ENCODE results near the gene CCND2. TPM values are rescaled to one million over a fixed set of nuclear protein-coding genes. Genes with fewer than 3 reads are reported as not detected.
A peak's percentile ranks its signal among the peaks of the same experiment; 100 is the strongest.

CCND2 gene
- total RNA-seq, 1 experiment from 2014 or later: 1.4 TPM

DNA sequence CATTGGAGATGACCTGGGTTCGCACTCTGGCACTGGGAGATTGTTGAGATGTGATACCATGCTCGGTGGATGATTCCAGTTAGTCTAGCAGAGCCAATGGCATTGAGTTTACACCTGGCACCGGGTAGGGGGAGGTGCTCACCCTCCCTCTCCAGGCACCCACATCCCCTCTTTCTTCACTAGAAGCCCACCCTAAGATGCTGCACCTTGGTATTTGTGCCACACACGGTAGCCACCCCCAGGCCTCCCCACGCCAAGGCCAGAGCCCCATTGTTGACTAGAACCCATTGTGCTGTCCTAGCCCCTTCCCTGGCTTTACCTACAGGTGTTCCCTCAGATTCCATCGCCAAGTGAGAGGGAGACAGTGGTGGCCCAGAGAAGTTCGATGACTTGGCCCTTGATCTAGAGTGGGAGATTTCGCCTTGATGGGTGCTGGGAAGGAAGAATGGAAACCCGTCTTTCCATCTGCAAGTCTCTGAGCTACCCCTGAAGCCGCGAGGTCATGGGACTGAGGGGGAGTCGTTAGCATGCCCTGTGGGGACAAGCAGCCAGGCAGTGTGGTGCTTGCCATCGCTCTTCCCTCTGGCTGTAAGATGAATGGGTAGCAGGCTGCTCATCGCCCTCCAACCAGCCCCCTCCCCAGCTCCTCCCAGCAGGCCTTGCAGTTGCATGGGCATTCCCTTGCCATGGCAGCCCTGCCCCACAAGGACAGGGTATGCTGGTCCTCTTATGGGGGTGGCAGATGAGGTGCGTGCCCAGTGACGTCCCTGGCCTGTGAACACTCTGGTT lies 8.7 kb downstream of the CCND2 start:
- no peaks in the 10 kb centered on the region for H3K36me3 ChIP-seq (ENCODE audit: insufficient read depth, low read length)
- no peaks in the 10 kb centered on the region for H3K4me1 ChIP-seq (ENCODE audit: low read length)
- H2AFZ ChIP-seq (ENCODE audit: low read length): no peak overlapping the region
- no peak for DNase-seq
- no peak overlapping the region for H3K9ac ChIP-seq (ENCODE audit: low read length)
- no peaks in the 10 kb centered on the region for H3K9me3 ChIP-seq (ENCODE audit: low read length)
- no peak overlapping the region for H3K27ac ChIP-seq (ENCODE audit: low read length)
- H3K27me3 ChIP-seq (ENCODE audit: low read length): no peaks in the 10 kb centered on the region
- no peak overlapping the region for H3K4me3 ChIP-seq (ENCODE audit: low read length)
- H4K20me1 ChIP-seq (ENCODE audit: insufficient read depth, low read depth, low read length): no peaks in the 10 kb centered on the region
- no peaks in the 10 kb centered on the region for H3K79me2 ChIP-seq (ENCODE audit: low read length)
- H3K4me2 ChIP-seq (ENCODE audit: low read depth, low read length, poor library complexity, severe bottlenecking): no peak overlapping the region
- no peaks in the 10 kb centered on the region for H3K9me2 ChIP-seq (replicated peaks; ENCODE audit: insufficient read depth, low read length)

DNA sequence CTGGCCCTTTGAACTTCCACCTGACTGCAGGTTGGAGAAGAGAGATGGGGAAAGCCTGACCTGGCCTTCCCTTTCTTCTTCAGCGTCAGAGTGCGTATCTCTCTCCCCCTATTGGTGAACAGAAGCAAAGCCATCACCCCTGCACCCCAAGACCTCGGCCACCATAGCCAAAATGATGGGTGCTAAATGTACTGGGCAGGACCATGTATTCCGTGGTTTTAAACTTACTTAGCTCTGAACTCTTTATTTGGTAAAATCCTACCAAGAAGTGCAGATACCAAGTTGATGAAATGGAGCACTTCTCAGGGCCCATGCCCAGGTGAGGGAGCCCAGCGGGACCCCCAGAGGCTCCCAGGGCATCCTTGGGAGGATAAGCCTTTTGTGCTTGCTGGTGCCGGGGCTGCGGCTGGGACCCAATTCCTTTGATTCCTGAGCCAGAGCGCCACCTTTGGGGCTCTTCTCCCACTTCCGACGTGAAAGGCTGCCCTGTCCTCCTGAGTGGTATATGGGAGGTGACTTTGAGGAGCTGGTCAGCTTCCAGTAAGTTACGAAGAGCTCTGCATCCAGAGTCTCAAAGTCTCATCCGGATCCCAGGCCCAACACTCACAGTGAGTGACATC lies 9.4 kb downstream of the CCND2 start:
- no peaks in the 10 kb centered on the region for H3K4me1 ChIP-seq (ENCODE audit: low read length)

DNA sequence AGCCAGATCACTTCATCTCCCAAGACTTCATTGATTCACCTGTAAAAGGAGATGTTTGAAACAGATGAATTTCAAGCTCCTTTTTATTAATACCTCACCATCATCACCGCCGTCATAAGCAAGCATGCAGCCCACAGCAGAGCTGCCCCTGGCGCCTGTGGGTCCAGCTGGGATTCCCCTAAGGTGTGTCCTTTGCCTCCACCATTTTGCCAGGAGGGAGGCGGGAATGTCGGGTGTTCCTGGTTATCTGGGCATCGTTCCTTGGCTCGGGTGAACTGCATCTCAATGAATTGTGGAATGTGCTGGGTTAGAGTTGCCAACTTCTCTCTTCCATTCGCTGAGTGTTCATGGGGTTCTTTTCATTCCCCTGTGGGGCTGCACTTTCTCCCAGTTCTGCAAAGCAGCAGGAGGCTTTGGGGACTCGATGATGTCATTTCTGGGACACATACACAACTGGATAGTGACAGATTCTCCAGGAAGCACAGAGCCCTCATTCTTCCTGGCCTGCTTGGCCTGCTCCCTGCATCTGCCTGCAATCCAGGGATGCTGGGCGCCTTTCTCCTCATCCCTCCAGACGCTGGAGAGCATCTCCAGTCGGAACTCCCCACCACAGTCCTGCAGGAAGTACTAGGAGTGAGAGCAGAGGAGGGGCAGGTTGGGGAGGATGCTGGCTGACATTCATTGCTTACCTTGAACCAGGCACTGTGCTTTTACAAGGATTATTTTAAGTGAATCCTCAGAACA lies 10.1 kb downstream of the CCND2 start:
- H3K4me3 ChIP-seq (ENCODE audit: low read length): no peak overlapping the region
- H3K4me1 ChIP-seq (ENCODE audit: low read length): no peaks in the 10 kb centered on the region
- no peaks in the 10 kb centered on the region for H3K27me3 ChIP-seq (ENCODE audit: low read length)

More for the DNA sequence above, 9.4 kb downstream of the CCND2 start:
- Histone ChIP-seq H3K9me3 (ENCODE audit: low read length) (no peaks in the 10 kb centered on the region), H2AFZ (ENCODE audit: low read length) (no peak overlapping the region), H3K4me3 (ENCODE audit: low read length) (no peak overlapping the region), H4K20me1 (ENCODE audit: insufficient read depth, low read depth, low read length) (no peaks in the 10 kb centered on the region), H3K4me2 (ENCODE audit: low read depth, low read length, poor library complexity, severe bottlenecking) (no peak overlapping the region), H3K9ac (ENCODE audit: low read length) (no peak overlapping the region), H3K27ac (ENCODE audit: low read length) (no peak overlapping the region), H3K9me2 (replicated peaks; ENCODE audit: insufficient read depth, low read length) (no peaks in the 10 kb centered on the region), H3K27me3 (ENCODE audit: low read length) (no peaks in the 10 kb centered on the region), H3K79me2 (ENCODE audit: low read length) (no peaks in the 10 kb centered on the region), H3K36me3 (ENCODE audit: insufficient read depth, low read length) (no peaks in the 10 kb centered on the region)
- DNase-seq: peak; percentile 61

DNA sequence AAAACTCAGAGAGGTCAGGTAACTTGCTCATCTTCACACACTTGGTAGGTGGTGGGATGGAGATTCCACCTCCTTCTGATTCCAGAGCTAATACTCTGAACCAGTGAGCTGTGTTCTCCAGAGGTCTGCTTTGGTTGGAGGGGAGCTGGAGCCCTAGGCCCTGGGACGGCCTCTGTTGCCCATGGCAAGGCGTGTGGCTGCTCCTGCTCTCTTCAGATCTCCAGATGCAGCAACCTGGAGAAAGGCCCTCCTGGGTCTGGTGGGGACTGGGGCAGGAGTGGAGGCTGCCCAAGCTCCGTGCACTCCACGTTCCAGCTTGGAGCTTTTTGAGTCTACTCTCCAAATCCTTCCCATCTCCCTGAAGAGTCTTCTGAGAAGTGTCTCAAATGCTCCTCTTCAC lies 10.7 kb downstream of the CCND2 start:
- Histone ChIP-seq H3K36me3 (ENCODE audit: insufficient read depth, low read length) (no peaks in the 10 kb centered on the region), H3K79me2 (ENCODE audit: low read length) (no peaks in the 10 kb centered on the region), H3K9me3 (ENCODE audit: low read length) (no peaks in the 10 kb centered on the region), H3K27ac (ENCODE audit: low read length) (no peak overlapping the region), H3K9ac (ENCODE audit: low read length) (no peak overlapping the region), H3K4me1 (ENCODE audit: low read length) (no peaks in the 10 kb centered on the region), H3K4me2 (ENCODE audit: low read depth, low read length, poor library complexity, severe bottlenecking) (no peak overlapping the region), H4K20me1 (ENCODE audit: insufficient read depth, low read depth, low read length) (no peaks in the 10 kb centered on the region), H2AFZ (ENCODE audit: low read length) (no peak overlapping the region), H3K9me2 (replicated peaks; ENCODE audit: insufficient read depth, low read length) (no peaks in the 10 kb centered on the region), H3K27me3 (ENCODE audit: low read length) (no peaks in the 10 kb centered on the region), H3K4me3 (ENCODE audit: low read length) (no peak overlapping the region)
- DNase-seq: no peak

More for the DNA sequence above, 10.1 kb downstream of the CCND2 start:
- no peaks in the 10 kb centered on the region for H3K9me2 ChIP-seq (replicated peaks; ENCODE audit: insufficient read depth, low read length)
- no peak overlapping the region for H3K4me2 ChIP-seq (ENCODE audit: low read depth, low read length, poor library complexity, severe bottlenecking)
- H3K36me3 ChIP-seq (ENCODE audit: insufficient read depth, low read length): no peaks in the 10 kb centered on the region
- no peak overlapping the region for H3K27ac ChIP-seq (ENCODE audit: low read length)
- no peaks in the 10 kb centered on the region for H3K9me3 ChIP-seq (ENCODE audit: low read length)
- H2AFZ ChIP-seq (ENCODE audit: low read length): no peak overlapping the region
- H4K20me1 ChIP-seq (ENCODE audit: insufficient read depth, low read depth, low read length): no peaks in the 10 kb centered on the region
- DNase-seq: no peak
- no peaks in the 10 kb centered on the region for H3K79me2 ChIP-seq (ENCODE audit: low read length)
- no peak overlapping the region for H3K9ac ChIP-seq (ENCODE audit: low read length)

DNA sequence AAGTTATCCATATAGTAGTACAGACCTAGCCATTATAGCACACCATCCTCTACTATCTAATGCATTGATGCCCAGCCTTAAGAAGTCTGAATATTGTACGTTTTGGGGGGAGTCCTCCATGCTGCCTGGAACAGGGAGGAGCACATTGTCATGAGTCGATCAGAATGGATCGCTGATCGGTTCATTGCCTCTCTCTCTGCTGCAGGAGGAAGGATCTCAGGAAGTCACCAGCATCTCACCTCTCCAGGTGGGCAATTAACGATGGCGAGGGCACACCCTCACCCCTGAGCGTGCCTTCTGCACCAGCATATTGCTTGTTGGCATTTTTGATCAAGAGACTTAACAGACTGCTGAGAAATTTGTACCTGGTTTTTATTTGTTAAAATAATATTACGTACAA lies 11.5 kb downstream of the CCND2 start:
- Histone ChIP-seq H3K79me2 (ENCODE audit: low read length) (no peaks in the 10 kb centered on the region), H2AFZ (ENCODE audit: low read length) (no peak overlapping the region), H4K20me1 (ENCODE audit: insufficient read depth, low read depth, low read length) (no peaks in the 10 kb centered on the region), H3K9me3 (ENCODE audit: low read length) (no peaks in the 10 kb centered on the region), H3K4me1 (ENCODE audit: low read length) (no peaks in the 10 kb centered on the region), H3K9me2 (replicated peaks; ENCODE audit: insufficient read depth, low read length) (no peaks in the 10 kb centered on the region), H3K9ac (ENCODE audit: low read length) (no peak overlapping the region), H3K27ac (ENCODE audit: low read length) (no peak overlapping the region), H3K27me3 (ENCODE audit: low read length) (no peaks in the 10 kb centered on the region), H3K36me3 (ENCODE audit: insufficient read depth, low read length) (no peaks in the 10 kb centered on the region), H3K4me3 (ENCODE audit: low read length) (no peak overlapping the region), H3K4me2 (ENCODE audit: low read depth, low read length, poor library complexity, severe bottlenecking) (no peak overlapping the region)
- no peak for DNase-seq

DNA sequence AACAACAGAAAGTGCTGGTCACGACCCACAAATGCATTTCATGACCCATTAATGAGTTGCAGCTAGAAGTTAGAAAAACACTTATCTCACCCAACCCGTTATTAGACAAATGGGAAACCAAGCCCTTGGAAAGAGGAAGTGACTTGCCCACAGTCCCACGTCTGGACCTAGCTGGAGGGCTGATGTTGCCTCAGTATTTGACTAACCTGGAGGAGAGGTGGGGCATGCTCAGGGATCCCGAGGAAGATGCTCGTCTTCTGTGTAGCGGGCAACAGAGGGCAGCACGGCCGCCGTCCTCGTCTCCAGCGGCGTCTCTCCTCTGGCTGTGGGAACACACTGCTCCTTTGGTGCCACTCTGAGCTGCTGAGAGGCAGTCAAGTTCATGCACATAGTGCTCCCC lies 12.7 kb downstream of the CCND2 start:
- H3K4me2 ChIP-seq (ENCODE audit: low read depth, low read length, poor library complexity, severe bottlenecking): no peak overlapping the region
- no peaks in the 10 kb centered on the region for H3K27me3 ChIP-seq (ENCODE audit: low read length)
- no peaks in the 10 kb centered on the region for H3K79me2 ChIP-seq (ENCODE audit: low read length)
- H4K20me1 ChIP-seq (ENCODE audit: insufficient read depth, low read depth, low read length): no peaks in the 10 kb centered on the region
- H3K9me2 ChIP-seq (replicated peaks; ENCODE audit: insufficient read depth, low read length): no peaks in the 10 kb centered on the region
- H3K4me1 ChIP-seq (ENCODE audit: low read length): no peaks in the 10 kb centered on the region
- H2AFZ ChIP-seq (ENCODE audit: low read length): no peak overlapping the region
- no peaks in the 10 kb centered on the region for H3K9me3 ChIP-seq (ENCODE audit: low read length)
- no peaks in the 10 kb centered on the region for H3K36me3 ChIP-seq (ENCODE audit: insufficient read depth, low read length)
- DNase-seq: no peak
- H3K27ac ChIP-seq (ENCODE audit: low read length): no peak overlapping the region
- H3K9ac ChIP-seq (ENCODE audit: low read length): no peak overlapping the region
- H3K4me3 ChIP-seq (ENCODE audit: low read length): no peak overlapping the region

DNA sequence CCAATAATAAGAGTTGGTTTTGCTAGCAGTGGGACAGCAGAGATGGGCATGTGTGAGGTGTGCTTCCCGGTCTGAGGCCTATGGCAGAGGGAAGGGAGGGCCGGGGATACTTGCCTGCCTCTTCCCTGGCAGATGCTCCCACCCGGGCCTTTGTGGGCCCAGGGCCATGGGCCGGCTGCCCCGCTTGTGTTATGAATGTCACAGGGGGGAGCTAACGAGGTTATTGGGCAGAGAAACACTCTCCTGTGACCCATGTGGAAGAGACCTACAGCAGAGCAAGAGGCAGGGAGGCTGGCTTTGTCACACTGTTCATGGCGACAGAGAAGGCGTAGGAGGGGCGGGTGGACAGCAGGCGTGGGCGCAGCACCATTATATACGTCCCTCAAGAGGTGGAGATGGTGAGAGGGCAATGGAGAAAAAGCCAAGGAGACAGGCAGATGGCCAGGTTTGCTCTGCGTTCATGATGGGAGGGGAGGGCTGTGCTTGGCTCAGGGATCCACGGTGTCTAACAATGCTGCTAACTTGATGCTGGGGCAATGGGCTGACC lies 13.3 kb downstream of the CCND2 start:
- no peaks in the 10 kb centered on the region for H3K36me3 ChIP-seq (ENCODE audit: insufficient read depth, low read length)
- H3K9me3 ChIP-seq (ENCODE audit: low read length): no peaks in the 10 kb centered on the region
- H4K20me1 ChIP-seq (ENCODE audit: insufficient read depth, low read depth, low read length): no peaks in the 10 kb centered on the region
- no peaks in the 10 kb centered on the region for H3K27me3 ChIP-seq (ENCODE audit: low read length)
- H3K27ac ChIP-seq (ENCODE audit: low read length): no peak overlapping the region
- no peaks in the 10 kb centered on the region for H3K79me2 ChIP-seq (ENCODE audit: low read length)
- H2AFZ ChIP-seq (ENCODE audit: low read length): no peak overlapping the region
- H3K4me3 ChIP-seq (ENCODE audit: low read length): no peak overlapping the region
- H3K4me2 ChIP-seq (ENCODE audit: low read depth, low read length, poor library complexity, severe bottlenecking): no peak overlapping the region
- no peak for DNase-seq
- H3K9me2 ChIP-seq (replicated peaks; ENCODE audit: insufficient read depth, low read length): no peaks in the 10 kb centered on the region
- no peaks in the 10 kb centered on the region for H3K4me1 ChIP-seq (ENCODE audit: low read length)
- H3K9ac ChIP-seq (ENCODE audit: low read length): no peak overlapping the region
